H1 (cell line): Measurements from ENCODE around the gene TRABD2B. TPM values are rescaled to one million over a fixed set of nuclear protein-coding genes. Genes with fewer than 3 reads are reported as not detected.

Experiments used
- POLR2A ChIP-seq, 2 experiments: IDR thresholded peaks; 1 replicate in 1 of 2; 2 replicates in 1 of 2; pipeline ENCODE4 v1.6.1; 2011; ENCODE audit warnings: low read depth in 2 of 2, low read length in 2 of 2, mild to moderate bottlenecking in 2 of 2; ENCODE audit errors: control extremely low read depth in 1 of 2
- POU5F1 ChIP-seq: IDR thresholded peaks from 2 replicates; pipeline ENCODE4 v1.6.1; 2011; ENCODE audit warnings: low read depth, mild to moderate bottlenecking, low read length, moderate library complexity
- polyA plus RNA-seq, 7 experiments: library from polyadenylated mRNA; depleted of rRNA in 3 of 7; stranded (reverse) in 5 of 7; unstranded in 2 of 7; fragments of >200 nt in 5 of 7; fragments of 200-250 nt in 2 of 7; gene quantifications; 1 replicate in 5 of 7; 2 replicates in 1 of 7; 4 replicates in 1 of 7; pipeline versions ENCODE4 v1.2.1 to v1.2.3, GENCODE V29; 2011 to 2013; ENCODE audit warnings: missing spikeins in 2 of 7, mixed read lengths in 2 of 7
- total RNA-seq: library from RNA; stranded (reverse); fragmentation: NEBNext Ultra II Directional; extraction: Animal tissue kit (Norgen Biotek cat#: 25700); gene quantifications from 2 replicates; pipeline ENCODE4 v1.2.1, GENCODE V29; 2021

TRABD2B gene
- total and polyA plus RNA-seq, 2 of the 8 experiments (the other 6 are each of a cell fraction or from before 2014, with no cell fraction given), result 0.95 to 3.4 TPM

DNA sequence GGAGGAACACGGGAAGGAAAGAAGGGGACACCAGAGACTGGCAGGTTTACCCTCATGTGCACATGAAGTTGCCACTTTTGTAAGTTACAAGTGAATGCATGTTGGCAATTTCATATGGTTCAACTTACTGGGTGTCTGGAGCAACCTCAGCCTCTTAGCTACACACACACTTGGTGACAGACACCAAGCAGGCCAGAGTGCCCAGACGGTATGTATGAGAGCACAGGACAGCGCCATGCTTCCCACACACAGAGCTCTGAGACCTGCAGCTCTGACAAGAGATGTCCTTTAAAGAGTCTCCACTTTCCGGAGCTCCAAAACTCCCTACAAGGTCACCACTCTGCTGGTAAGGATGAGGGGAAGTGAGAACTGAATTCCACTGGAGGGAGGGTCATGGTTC is 1.9 kb upstream of the TRABD2B start (continued):
- TF ChIP-seq POU5F1 (no peak), POLR2A (IDR thresholded peaks at IDR 0.05; ENCODE audit: control extremely low read depth in 1 of 2, low read depth in 2 of 2, low read length in 2 of 2) (no peak)
